Sigmoid colon (tissue), 7 donors: ENCODE data around the gene FGF14. TPM values are rescaled to one million over a fixed set of nuclear protein-coding genes. Genes with fewer than 3 reads are reported as not detected.

Experiments
- DNase-seq: peaks from one replicate; pipeline ENCODE4 v3.0.0-alpha.2; 2019
- H3K27ac ChIP-seq, 4 donors: fragments of 200-600 bp; sonication (generic); one replicate each; pipeline ENCODE4 v1.5.1; 2016 to 2019; ENCODE audit warnings: mild to moderate bottlenecking in 1 of 4
- H3K27me3 ChIP-seq, 3 donors: fragments of 200-600 bp; sonication (generic); one replicate each; pipeline ENCODE4 v1.5.1; 2019; ENCODE audit warnings: mild to moderate bottlenecking in 1 of 3
- H3K36me3 ChIP-seq, 4 donors: fragments of 200-600 bp; sonication (generic); one replicate each; pipeline ENCODE4 v1.5.1; 2016 to 2019
- H3K4me1 ChIP-seq, 4 donors: fragments of 200-600 bp; sonication (generic); one replicate each; pipeline ENCODE4 v1.5.1; 2017 to 2019
- H3K4me3 ChIP-seq, 4 donors: fragments of 200-600 bp; sonication (generic); one replicate each; pipeline ENCODE4 v1.5.1; 2017 to 2019; ENCODE audit warnings: mild to moderate bottlenecking in 2 of 4, moderate library complexity in 1 of 4
- H3K9me3 ChIP-seq, 4 donors: fragments of 200-600 bp in 3 of 4; sonication (generic) in 3 of 4; one replicate each; pipeline versions ENCODE4 v1.5.1 to v1.6.1; 2013 to 2019
- EP300 ChIP-seq, 4 donors: sonication (generic); formaldehyde crosslinking; IDR thresholded peaks; one replicate each; pipeline ENCODE4 v1.6.1; 2017; ENCODE audit warnings: antibody characterized with exemption in 4 of 4
- POLR2A ChIP-seq, 2 donors: fragments of 450-650 bp; IDR thresholded peaks; one replicate each; pipeline ENCODE4 v1.6.1; 2016; ENCODE audit warnings: antibody characterized with exemption in 2 of 2, mild to moderate bottlenecking in 2 of 2, moderate library complexity in 2 of 2
- POLR2AphosphoS5 ChIP-seq, 4 donors: sonication (generic); formaldehyde crosslinking; IDR thresholded peaks; one replicate each; pipeline ENCODE4 v1.6.1; 2017; ENCODE audit warnings: antibody characterized with exemption in 4 of 4
- WGBS, 2 donors: extraction: QIAGEN DNeasy Blood & Tissue Kit; methylation state at CpG; one replicate each; pipeline ENCODE4 v1.1.7; 2013; 5-methylcytosine and 5-hydroxymethylcytosine counted together
- intact Hi-C: fragments of 100-400 bp; cut with DNase I; formaldehyde crosslinking; loops from one replicate; pipeline ENCODE4 v1.15.1; 2023
- polyA plus RNA-seq, 3 donors: library from polyadenylated mRNA; stranded (reverse); fragments of 200-250 nt; gene quantifications; one replicate each; pipeline ENCODE4 v1.2.3, GENCODE V29; 2013
- total RNA-seq, 4 donors: library from RNA; depleted of rRNA; stranded (reverse); fragments of >200 nt; gene quantifications; one replicate each; pipeline ENCODE4 v1.1.0, GENCODE V29; 2016
- TF ChIP-seq, protein P1 (sequence below), 4 experiments: fragments of 450-650 bp in 3 of 4; fragments of 200-600 bp in 1 of 4; IDR thresholded peaks; one replicate each; pipeline ENCODE4 v1.5.1; 2016 to 2019; ENCODE audit warnings: antibody characterized with exemption in 4 of 4, mild to moderate bottlenecking in 3 of 4, moderate library complexity in 2 of 4
- donor health status: healthy with polysubstance abuse.
- donor health status: Bipolar disorder and iron deficiency.
- donor health status: healthy.

FGF14 gene
- total and polyA plus RNA-seq, 7 donors: under 0.01 to 1.6 (median 1.1) TPM

DNA sequence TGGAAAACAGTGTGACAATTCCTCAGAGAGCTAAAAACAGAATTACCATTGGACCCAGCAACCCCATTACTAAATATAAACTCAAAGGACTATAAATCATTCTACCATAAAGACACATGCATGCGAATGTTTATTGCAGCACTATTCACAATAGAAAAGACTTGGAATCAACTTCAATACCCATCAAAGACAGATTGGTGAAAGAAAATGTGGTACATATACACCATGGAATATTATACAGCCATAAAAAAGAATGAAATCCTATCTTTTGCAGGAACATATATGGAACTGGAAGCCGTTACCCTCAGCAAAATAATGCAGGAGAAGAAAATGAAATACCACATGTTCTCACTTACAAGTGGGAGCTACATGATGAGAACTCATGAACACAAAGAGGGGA lies 20.8 kb upstream of the FGF14 start:
- DNase-seq: no peak
- Histone ChIP-seq H3K27ac (no peak overlapping the region), H3K4me3 (no peak overlapping the region), H3K36me3 (no peaks in the 10 kb centered on the region), H3K9me3 (peaks cover 0 to 20% (median 2%) of the 10 kb centered on the region in 4 donors), H3K27me3 (no peaks in the 10 kb centered on the region), H3K4me1 (no peaks in the 10 kb centered on the region)
- TF ChIP-seq EP300 (IDR thresholded peaks at IDR 0.05) (no peak), POLR2A (IDR thresholded peaks at IDR 0.05) (no peak), POLR2AphosphoS5 (IDR thresholded peaks at IDR 0.05) (no peak)
- TF ChIP-seq, protein P1, sequence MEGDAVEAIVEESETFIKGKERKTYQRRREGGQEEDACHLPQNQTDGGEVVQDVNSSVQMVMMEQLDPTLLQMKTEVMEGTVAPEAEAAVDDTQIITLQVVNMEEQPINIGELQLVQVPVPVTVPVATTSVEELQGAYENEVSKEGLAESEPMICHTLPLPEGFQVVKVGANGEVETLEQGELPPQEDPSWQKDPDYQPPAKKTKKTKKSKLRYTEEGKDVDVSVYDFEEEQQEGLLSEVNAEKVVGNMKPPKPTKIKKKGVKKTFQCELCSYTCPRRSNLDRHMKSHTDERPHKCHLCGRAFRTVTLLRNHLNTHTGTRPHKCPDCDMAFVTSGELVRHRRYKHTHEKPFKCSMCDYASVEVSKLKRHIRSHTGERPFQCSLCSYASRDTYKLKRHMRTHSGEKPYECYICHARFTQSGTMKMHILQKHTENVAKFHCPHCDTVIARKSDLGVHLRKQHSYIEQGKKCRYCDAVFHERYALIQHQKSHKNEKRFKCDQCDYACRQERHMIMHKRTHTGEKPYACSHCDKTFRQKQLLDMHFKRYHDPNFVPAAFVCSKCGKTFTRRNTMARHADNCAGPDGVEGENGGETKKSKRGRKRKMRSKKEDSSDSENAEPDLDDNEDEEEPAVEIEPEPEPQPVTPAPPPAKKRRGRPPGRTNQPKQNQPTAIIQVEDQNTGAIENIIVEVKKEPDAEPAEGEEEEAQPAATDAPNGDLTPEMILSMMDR (IDR thresholded peaks at IDR 0.05): no peak
- WGBS, 2 donors: 66 to 82% methylated on average over 2 of the region's 2 CpGs
- intact Hi-C loops: no loop called here

DNA sequence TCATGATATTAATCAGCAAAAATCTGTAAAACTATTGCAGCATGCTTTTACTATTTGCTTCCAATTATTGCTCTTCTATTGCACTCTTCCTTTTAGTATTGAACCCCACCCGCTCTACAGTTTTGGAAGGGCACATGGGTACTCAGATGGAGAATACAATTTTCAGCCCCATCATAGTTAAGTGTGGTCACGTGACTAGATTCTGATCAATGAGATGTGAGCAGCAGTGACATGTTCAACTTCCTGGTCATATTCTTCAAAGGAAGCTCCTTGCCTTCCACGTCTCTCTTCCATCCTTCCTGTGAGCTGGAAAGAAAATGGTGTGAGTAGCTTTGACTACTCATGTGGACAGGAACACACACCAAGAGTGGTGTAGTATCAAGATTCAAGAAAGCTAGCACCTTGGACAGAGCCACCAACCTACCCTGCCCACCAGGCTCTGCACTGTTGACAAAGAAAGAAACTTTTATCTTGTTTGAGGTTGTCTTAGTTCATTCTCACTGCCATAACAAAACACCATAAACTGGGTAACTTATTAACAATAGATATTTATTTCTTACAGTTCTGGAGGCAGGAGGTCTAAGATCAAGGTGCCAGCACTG lies 3.8 kb upstream of the FGF14 start:
- 62 to 64% methylated on average over 3 of the region's 3 CpGs for WGBS, 2 donors
- Histone ChIP-seq H3K27ac (no peak overlapping the region), H3K36me3 (no peaks in the 10 kb centered on the region), H3K4me3 (no peak overlapping the region), H3K27me3 (peaks cover 0 to 22% (median 9%) of the 10 kb centered on the region in 3 donors), H3K4me1 (peaks cover 0 to 16% (median 7%) of the 10 kb centered on the region in 4 donors), H3K9me3 (peaks cover 0 to 2% (median 0%) of the 10 kb centered on the region in 4 donors)
- DNase-seq: no peak
- intact Hi-C loops: loop anchor here (10.0 kb wide), 1 partner anchor 149 kb away; no protein-coding TSS in a partner anchor
- TF ChIP-seq, protein P1 (IDR thresholded peaks at IDR 0.05): no peak
- no peak for TF ChIP-seq EP300 (IDR thresholded peaks at IDR 0.05)
- no peak for TF ChIP-seq POLR2AphosphoS5 (IDR thresholded peaks at IDR 0.05)
- TF ChIP-seq POLR2A (IDR thresholded peaks at IDR 0.05): no peak

DNA sequence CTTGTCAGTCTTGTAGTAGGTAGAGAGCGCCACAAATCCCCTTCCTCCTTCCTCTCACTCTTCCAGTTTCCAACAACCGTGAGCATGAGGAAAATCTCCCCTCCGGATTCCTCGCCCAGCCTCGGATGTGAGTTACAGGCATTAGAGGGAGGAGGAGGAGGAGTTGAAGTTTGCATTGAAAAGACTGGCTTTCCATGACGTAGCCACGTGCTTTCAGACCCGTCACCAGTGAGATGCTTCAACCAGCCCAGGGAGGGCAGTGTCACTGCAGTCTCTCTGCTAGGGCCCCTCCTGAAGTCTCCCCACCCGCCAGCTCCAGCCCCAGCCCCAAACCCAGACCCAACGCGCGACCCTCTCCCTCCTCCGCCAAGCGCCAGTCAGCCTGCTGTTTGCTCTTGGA lies 442 bp upstream of the FGF14 start:
- peak overlapping the region in 1 of 4 donors; percentile 73 for H3K27ac ChIP-seq
- TF ChIP-seq POLR2AphosphoS5 (IDR thresholded peaks at IDR 0.05) (no peak), EP300 (IDR thresholded peaks at IDR 0.05) (no peak), POLR2A (IDR thresholded peaks at IDR 0.05) (no peak)
- TF ChIP-seq, protein P1 (IDR thresholded peaks at IDR 0.05): no peak

GRCh38 chr13:102401265-102401664 lies 583 bp downstream of the FGF14 start:
- Histone ChIP-seq H3K27me3 (peaks cover 0 to 39% (median 20%) of the 10 kb centered on the region in 3 donors), H3K36me3 (no peaks in the 10 kb centered on the region), H3K9me3 (no peaks in the 10 kb centered on the region), H3K4me1 (peaks cover 0 to 28% (median 19%) of the 10 kb centered on the region in 4 donors), H3K4me3 (peak overlapping the region; percentile 45 to 56 (median 54)), H3K27ac (peak overlapping the region in 1 of 4 donors; percentile 73)
- WGBS, 2 donors: 15 to 23% methylated on average over 7 of the region's 7 CpGs
- TF ChIP-seq, protein P1 (IDR thresholded peaks at IDR 0.05): no peak
- TF ChIP-seq POLR2A (IDR thresholded peaks at IDR 0.05) (no peak), POLR2AphosphoS5 (IDR thresholded peaks at IDR 0.05) (no peak), EP300 (IDR thresholded peaks at IDR 0.05) (no peak)
- no peak for DNase-seq
- intact Hi-C loops: loop anchor here (10.0 kb wide), 1 partner anchor 154 kb away; no protein-coding TSS in a partner anchor

More for the DNA sequence above, 442 bp upstream of the FGF14 start:
- Histone ChIP-seq H3K4me3 (peak overlapping the region; percentile 45 to 56 (median 54)), H3K36me3 (no peaks in the 10 kb centered on the region), H3K4me1 (peaks cover 0 to 28% (median 19%) of the 10 kb centered on the region in 4 donors), H3K9me3 (peaks cover 0 to 2% (median 0%) of the 10 kb centered on the region in 4 donors), H3K27me3 (peaks cover 0 to 39% (median 20%) of the 10 kb centered on the region in 3 donors)
- intact Hi-C loops: loop anchor here (10.0 kb wide), 1 partner anchor 153 kb away; no protein-coding TSS in a partner anchor
- peak; percentile 66 for DNase-seq
- WGBS, 2 donors: 5 to 9% methylated on average over 14 of the region's 14 CpGs
